C4-2B (cell line): ENCODE results near the gene DYNLL2.
A peak's percentile ranks its signal among the peaks of the same experiment; 100 is the strongest.
"Not testable (repeated sequence)": the region's sequence is repeated elsewhere in the genome, so short reads cannot be mapped to it uniquely, and the experiment has no call there.

Source experiments
- H3K27ac ChIP-seq: fragments of 450-650 bp; 2 replicates; pipeline ENCODE4 v1.5.1; 2017
- ZFX ChIP-seq: fragments of 450-650 bp; IDR thresholded peaks from 2 replicates; pipeline ENCODE4 v1.6.1; 2017
- TF ChIP-seq, protein P1 (sequence below): fragments of 450-650 bp; conservative IDR thresholded peaks from 2 replicates; pipeline ENCODE4 v1.5.1; 2017; ENCODE audit warnings: mild to moderate bottlenecking

The DYNLL2 gene

DNA sequence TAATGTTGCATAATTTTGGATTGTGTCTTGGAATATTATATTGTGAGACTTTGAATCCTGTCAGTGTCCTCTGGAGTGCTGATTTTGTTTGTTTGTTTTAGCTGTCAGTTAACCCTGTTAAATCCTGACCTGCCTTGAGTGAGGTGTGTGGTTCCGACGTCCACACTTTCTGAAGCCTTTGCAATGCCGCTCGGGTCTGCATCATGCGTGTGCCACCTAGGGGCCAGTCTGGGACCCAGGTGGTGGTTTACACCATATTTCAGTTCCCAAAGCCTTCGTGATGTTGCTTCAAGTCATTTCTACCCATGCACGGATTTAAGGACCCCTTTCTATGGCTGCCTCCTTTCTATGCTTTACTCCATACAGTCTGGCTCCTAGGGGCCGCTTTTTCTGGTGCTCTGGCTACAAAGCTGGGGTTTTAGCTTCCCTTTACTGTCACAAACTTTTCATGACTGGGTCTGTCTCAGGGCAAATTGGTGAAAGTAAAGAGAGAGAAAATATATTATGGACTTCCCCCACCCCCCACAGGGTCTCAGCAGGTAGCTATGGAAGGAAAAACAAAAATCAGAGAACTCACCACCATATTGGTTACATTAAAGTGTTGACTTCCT lies 53.6 kb downstream of the DYNLL2 start:
- no peak overlapping the region for H3K27ac ChIP-seq
- TF ChIP-seq, protein P1, sequence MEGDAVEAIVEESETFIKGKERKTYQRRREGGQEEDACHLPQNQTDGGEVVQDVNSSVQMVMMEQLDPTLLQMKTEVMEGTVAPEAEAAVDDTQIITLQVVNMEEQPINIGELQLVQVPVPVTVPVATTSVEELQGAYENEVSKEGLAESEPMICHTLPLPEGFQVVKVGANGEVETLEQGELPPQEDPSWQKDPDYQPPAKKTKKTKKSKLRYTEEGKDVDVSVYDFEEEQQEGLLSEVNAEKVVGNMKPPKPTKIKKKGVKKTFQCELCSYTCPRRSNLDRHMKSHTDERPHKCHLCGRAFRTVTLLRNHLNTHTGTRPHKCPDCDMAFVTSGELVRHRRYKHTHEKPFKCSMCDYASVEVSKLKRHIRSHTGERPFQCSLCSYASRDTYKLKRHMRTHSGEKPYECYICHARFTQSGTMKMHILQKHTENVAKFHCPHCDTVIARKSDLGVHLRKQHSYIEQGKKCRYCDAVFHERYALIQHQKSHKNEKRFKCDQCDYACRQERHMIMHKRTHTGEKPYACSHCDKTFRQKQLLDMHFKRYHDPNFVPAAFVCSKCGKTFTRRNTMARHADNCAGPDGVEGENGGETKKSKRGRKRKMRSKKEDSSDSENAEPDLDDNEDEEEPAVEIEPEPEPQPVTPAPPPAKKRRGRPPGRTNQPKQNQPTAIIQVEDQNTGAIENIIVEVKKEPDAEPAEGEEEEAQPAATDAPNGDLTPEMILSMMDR = peak; percentile 90
- TF ChIP-seq ZFX = no peak

DNA sequence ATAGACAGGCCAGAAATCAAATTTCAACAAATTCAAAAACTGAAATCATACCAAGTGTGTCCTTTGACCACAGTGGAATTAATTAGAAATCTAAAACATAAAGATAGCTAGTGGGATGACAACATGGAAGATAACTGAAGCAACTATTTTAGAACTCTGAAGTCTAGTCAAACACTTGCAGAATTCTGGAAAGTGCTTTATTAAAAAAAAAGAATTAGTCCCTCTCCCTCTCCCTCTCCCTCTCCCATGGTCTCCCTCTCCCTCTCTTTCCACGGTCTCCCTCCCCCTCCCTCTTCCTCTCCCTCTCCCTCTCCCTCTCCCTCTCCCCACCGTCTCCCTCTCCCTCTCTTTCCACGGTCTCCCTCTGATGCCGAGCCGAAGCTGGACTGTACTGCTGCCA lies 58.3 kb downstream of the DYNLL2 start:
- H3K27ac ChIP-seq = no peak overlapping the region
- TF ChIP-seq, protein P1 = no peak
- TF ChIP-seq ZFX = no peak

DNA sequence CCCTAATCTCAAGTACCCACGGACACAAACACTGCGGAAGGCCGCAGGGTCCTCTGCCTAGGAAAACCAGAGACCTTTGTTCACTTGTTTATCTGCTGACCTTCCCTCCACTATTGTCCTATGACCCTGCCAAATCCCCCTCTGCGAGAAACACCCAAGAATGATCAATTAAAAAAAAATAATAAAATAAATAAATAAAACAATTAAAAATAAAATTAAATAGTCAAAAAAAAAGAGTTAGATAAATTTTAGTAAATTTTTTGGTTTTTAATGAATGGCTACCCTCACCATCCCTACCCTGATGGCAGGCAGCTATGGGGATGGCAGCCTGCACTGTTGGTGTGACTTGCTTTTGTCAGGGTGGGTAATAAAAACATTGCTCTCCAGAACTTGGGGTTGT lies 60.1 kb downstream of the DYNLL2 start:
- H3K27ac ChIP-seq = not testable (repeated sequence)

DNA sequence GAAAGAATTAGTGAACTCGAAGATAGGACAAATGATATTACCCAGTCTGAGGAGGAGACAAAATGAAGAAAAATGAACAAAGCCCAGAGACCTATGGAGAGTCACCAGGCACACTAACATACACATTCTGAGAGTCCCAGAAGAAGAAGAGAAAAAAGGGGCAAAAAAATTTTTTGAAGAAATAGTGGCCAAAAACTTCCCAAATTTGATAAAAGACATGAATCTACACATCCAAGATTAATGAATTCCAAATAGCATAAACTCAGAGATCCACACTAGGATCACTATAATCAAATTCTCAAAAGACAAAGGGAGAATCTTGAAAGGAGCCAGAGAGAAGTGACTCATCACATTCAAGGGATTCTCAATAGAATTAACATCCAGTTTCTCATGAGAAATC lies 61.6 kb downstream of the DYNLL2 start:
- no peak overlapping the region for H3K27ac ChIP-seq
- TF ChIP-seq, protein P1 = no peak
- TF ChIP-seq ZFX = no peak
